ENCODE measurements around the gene CYTIP.

The CYTIP gene

GRCh38 chr2:157441072-157441454 lies 2.8 kb downstream of the CYTIP start:
- Histone ChIP-seq H3K9ac (ENCODE audit: low read depth in 1 of 2, low read length in 2 of 2) (peak overlapping the region; percentile 43 to 75), H3K36me3 (ENCODE audit: control insufficient read depth in 1 of 2, insufficient read depth in 2 of 2, low read length in 2 of 2) (no peaks in the 10 kb centered on the region), H3K4me3 (ENCODE audit: low read depth in 1 of 2, low read length in 2 of 2) (peak overlapping the region; percentile 71 to 74), H3K27ac (ENCODE audit: low read depth, low read length) (peak overlapping the region; percentile 80), H3K4me1 (ENCODE audit: control insufficient read depth in 1 of 2, insufficient read depth in 2 of 2, low read length in 2 of 2) (peaks cover 23 to 32% of the 10 kb centered on the region in 2 donors), H3K9me3 (ENCODE audit: control insufficient read depth in 1 of 2, low read length in 2 of 2) (no peaks in the 10 kb centered on the region), H3K27me3 (ENCODE audit: control insufficient read depth in 1 of 2, insufficient read depth in 2 of 2, low read length in 2 of 2) (no peaks in the 10 kb centered on the region)

GRCh38 chr2:157440404-157441071 lies 3.4 kb downstream of the CYTIP start:
- Histone ChIP-seq H3K9ac (ENCODE audit: low read depth in 1 of 2, low read length in 2 of 2) (peak overlapping the region; percentile 52 to 71), H3K9me3 (ENCODE audit: control insufficient read depth in 1 of 2, low read length in 2 of 2) (no peaks in the 10 kb centered on the region), H3K27me3 (ENCODE audit: control insufficient read depth in 1 of 2, insufficient read depth in 2 of 2, low read length in 2 of 2) (no peaks in the 10 kb centered on the region), H3K4me3 (ENCODE audit: low read depth in 1 of 2, low read length in 2 of 2) (peak overlapping the region; percentile 65 to 74), H3K36me3 (ENCODE audit: control insufficient read depth in 1 of 2, insufficient read depth in 2 of 2, low read length in 2 of 2) (no peaks in the 10 kb centered on the region), H3K27ac (ENCODE audit: low read depth, low read length) (peak overlapping the region; percentile 45), H3K4me1 (ENCODE audit: control insufficient read depth in 1 of 2, insufficient read depth in 2 of 2, low read length in 2 of 2) (peaks cover 24 to 37% of the 10 kb centered on the region in 2 donors)

GRCh38 chr2:157439824-157440186 lies 4.1 kb downstream of the CYTIP start:
- Histone ChIP-seq H3K4me3 (ENCODE audit: low read depth in 1 of 2, low read length in 2 of 2) (peak overlapping the region; percentile 65 to 74), H3K4me1 (ENCODE audit: control insufficient read depth in 1 of 2, insufficient read depth in 2 of 2, low read length in 2 of 2) (peaks cover 27 to 42% of the 10 kb centered on the region in 2 donors), H3K9ac (ENCODE audit: low read depth in 1 of 2, low read length in 2 of 2) (peak overlapping the region; percentile 52 to 71)

GRCh38 chr2:157438863-157439823 lies 4.7 kb downstream of the CYTIP start:
- H3K27me3 ChIP-seq (ENCODE audit: control insufficient read depth in 1 of 2, insufficient read depth in 2 of 2, low read length in 2 of 2), result no peaks in the 10 kb centered on the region
- H3K9me3 ChIP-seq (ENCODE audit: control insufficient read depth in 1 of 2, low read length in 2 of 2), result no peaks in the 10 kb centered on the region
- no peak overlapping the region for H3K27ac ChIP-seq (ENCODE audit: low read depth, low read length)
- peak overlapping the region; percentile 65 to 74 for H3K4me3 ChIP-seq (ENCODE audit: low read depth in 1 of 2, low read length in 2 of 2)
- peaks cover 22 to 43% of the 10 kb centered on the region in 2 donors for H3K4me1 ChIP-seq (ENCODE audit: control insufficient read depth in 1 of 2, insufficient read depth in 2 of 2, low read length in 2 of 2)
- H3K9ac ChIP-seq (ENCODE audit: low read depth in 1 of 2, low read length in 2 of 2), result peak overlapping the region; percentile 44 to 71
- peaks cover 0 to 3% of the 10 kb centered on the region in 2 donors for H3K36me3 ChIP-seq (ENCODE audit: control insufficient read depth in 1 of 2, insufficient read depth in 2 of 2, low read length in 2 of 2)

More at GRCh38 chr2:157439824-157440186, 4.1 kb downstream of the CYTIP start:
- no peaks in the 10 kb centered on the region for H3K36me3 ChIP-seq (ENCODE audit: control insufficient read depth in 1 of 2, insufficient read depth in 2 of 2, low read length in 2 of 2)
- H3K27me3 ChIP-seq (ENCODE audit: control insufficient read depth in 1 of 2, insufficient read depth in 2 of 2, low read length in 2 of 2), result no peaks in the 10 kb centered on the region
- no peaks in the 10 kb centered on the region for H3K9me3 ChIP-seq (ENCODE audit: control insufficient read depth in 1 of 2, low read length in 2 of 2)
- H3K27ac ChIP-seq (ENCODE audit: low read depth, low read length), result peak overlapping the region; percentile 45

- Histone ChIP-seq H3K9ac (ENCODE audit: low read depth in 1 of 2, low read length in 2 of 2) (no peak overlapping the region), H3K9me3 (ENCODE audit: control insufficient read depth in 1 of 2, low read length in 2 of 2) (no peaks in the 10 kb centered on the region), H3K27me3 (ENCODE audit: control insufficient read depth in 1 of 2, insufficient read depth in 2 of 2, low read length in 2 of 2) (no peaks in the 10 kb centered on the region), H3K4me1 (ENCODE audit: control insufficient read depth in 1 of 2, insufficient read depth in 2 of 2, low read length in 2 of 2) (peaks cover 27 to 44% of the 10 kb centered on the region in 2 donors), H3K36me3 (ENCODE audit: control insufficient read depth in 1 of 2, insufficient read depth in 2 of 2, low read length in 2 of 2) (peaks cover 27 to 30% of the 10 kb centered on the region in 2 donors), H3K4me3 (ENCODE audit: low read depth in 1 of 2, low read length in 2 of 2) (peak overlapping the region in 1 of 2 donors; percentile 2), H3K27ac (ENCODE audit: low read depth, low read length) (no peak overlapping the region)
Measured at GRCh38 chr2:157433394-157433793, 10.5 kb downstream of the CYTIP start.

GRCh38 chr2:157432475-157433106 lies 11.3 kb downstream of the CYTIP start:
- Histone ChIP-seq H3K27ac (ENCODE audit: low read depth, low read length) (no peak overlapping the region), H3K4me3 (ENCODE audit: low read depth in 1 of 2, low read length in 2 of 2) (no peak overlapping the region), H3K9me3 (ENCODE audit: control insufficient read depth in 1 of 2, low read length in 2 of 2) (no peaks in the 10 kb centered on the region), H3K27me3 (ENCODE audit: control insufficient read depth in 1 of 2, insufficient read depth in 2 of 2, low read length in 2 of 2) (no peaks in the 10 kb centered on the region), H3K9ac (ENCODE audit: low read depth in 1 of 2, low read length in 2 of 2) (no peak overlapping the region), H3K36me3 (ENCODE audit: control insufficient read depth in 1 of 2, insufficient read depth in 2 of 2, low read length in 2 of 2) (peaks cover 31 to 38% of the 10 kb centered on the region in 2 donors), H3K4me1 (ENCODE audit: control insufficient read depth in 1 of 2, insufficient read depth in 2 of 2, low read length in 2 of 2) (peaks cover 27 to 44% of the 10 kb centered on the region in 2 donors)

- Histone ChIP-seq H3K36me3 (ENCODE audit: control insufficient read depth in 1 of 2, insufficient read depth in 2 of 2, low read length in 2 of 2) (peaks cover 45 to 51% of the 10 kb centered on the region in 2 donors), H3K4me1 (ENCODE audit: control insufficient read depth in 1 of 2, insufficient read depth in 2 of 2, low read length in 2 of 2) (peaks cover 27 to 44% of the 10 kb centered on the region in 2 donors), H3K27me3 (ENCODE audit: control insufficient read depth in 1 of 2, insufficient read depth in 2 of 2, low read length in 2 of 2) (no peaks in the 10 kb centered on the region), H3K9ac (ENCODE audit: low read depth in 1 of 2, low read length in 2 of 2) (no peak overlapping the region), H3K4me3 (ENCODE audit: low read depth in 1 of 2, low read length in 2 of 2) (no peak overlapping the region), H3K27ac (ENCODE audit: low read depth, low read length) (no peak overlapping the region), H3K9me3 (ENCODE audit: control insufficient read depth in 1 of 2, low read length in 2 of 2) (peaks cover 0 to 6% of the 10 kb centered on the region in 2 donors)
Measured at GRCh38 chr2:157431176-157431575, 12.7 kb downstream of the CYTIP start.

GRCh38 chr2:157428500-157429175 lies 15.3 kb downstream of the CYTIP start:
- Histone ChIP-seq H3K4me3 (ENCODE audit: low read depth in 1 of 2, low read length in 2 of 2) (no peak overlapping the region), H3K36me3 (ENCODE audit: control insufficient read depth in 1 of 2, insufficient read depth in 2 of 2, low read length in 2 of 2) (peaks cover 51 to 52% of the 10 kb centered on the region in 2 donors), H3K9me3 (ENCODE audit: control insufficient read depth in 1 of 2, low read length in 2 of 2) (peaks cover 0 to 12% of the 10 kb centered on the region in 2 donors), H3K9ac (ENCODE audit: low read depth in 1 of 2, low read length in 2 of 2) (no peak overlapping the region), H3K27ac (ENCODE audit: low read depth, low read length) (no peak overlapping the region), H3K4me1 (ENCODE audit: control insufficient read depth in 1 of 2, insufficient read depth in 2 of 2, low read length in 2 of 2) (peaks cover 17 to 18% of the 10 kb centered on the region in 2 donors), H3K27me3 (ENCODE audit: control insufficient read depth in 1 of 2, insufficient read depth in 2 of 2, low read length in 2 of 2) (no peaks in the 10 kb centered on the region)

- Histone ChIP-seq H3K9ac (ENCODE audit: low read depth in 1 of 2, low read length in 2 of 2) (no peak overlapping the region), H3K36me3 (ENCODE audit: control insufficient read depth in 1 of 2, insufficient read depth in 2 of 2, low read length in 2 of 2) (peaks cover 49 to 52% of the 10 kb centered on the region in 2 donors), H3K9me3 (ENCODE audit: control insufficient read depth in 1 of 2, low read length in 2 of 2) (peaks cover 0 to 12% of the 10 kb centered on the region in 2 donors), H3K4me3 (ENCODE audit: low read depth in 1 of 2, low read length in 2 of 2) (no peak overlapping the region), H3K27me3 (ENCODE audit: control insufficient read depth in 1 of 2, insufficient read depth in 2 of 2, low read length in 2 of 2) (no peaks in the 10 kb centered on the region), H3K4me1 (ENCODE audit: control insufficient read depth in 1 of 2, insufficient read depth in 2 of 2, low read length in 2 of 2) (peaks cover 11 to 13% of the 10 kb centered on the region in 2 donors), H3K27ac (ENCODE audit: low read depth, low read length) (no peak overlapping the region)
Measured at GRCh38 chr2:157427922-157428303, 16.0 kb downstream of the CYTIP start.
